IMR-90 (cell line): ENCODE measurements around the gene ACHE. TPM values are rescaled to one million over a fixed set of nuclear protein-coding genes. Genes with fewer than 3 reads are reported as not detected.

Source experiments
- ATAC-seq: fragments of 200-7000 bp; cut with Tn5 transposase; 2 replicates; pipeline ENCODE4 v1.9.1; 2020; ENCODE audit warnings: low read depth, mild to moderate bottlenecking, moderate library complexity
- BruUV-seq: library from RNA; stranded (reverse); fragments of 400-500 nt; replicated peaks from 2 replicates; lab custom pipeline; 2021; lab: Mats Ljungman, UMichigan
- CTCF ChIA-PET: fragments of 300-600 bp; formaldehyde crosslinking; extraction: SDS; loops from one replicate; lab custom pipeline; 2021; ENCODE audit warnings: antibody characterized with exemption; lab: Yijun Ruan, JAX
- POLR2A ChIA-PET: fragments of 300-600 bp; sonication (Branson Sonifier 250); formaldehyde crosslinking; loops from one replicate; lab custom pipeline; 2022; ENCODE audit warnings: antibody characterized with exemption; ENCODE audit not compliant: unreplicated experiment; lab: Charles Lee
- DNase-seq: peaks from one replicate; pipeline ENCODE4 v3.0.0; 2013
- H2AFZ ChIP-seq: replicated peaks from 2 replicates; pipeline ENCODE3; 2013; ENCODE audit warnings: low read length, mild to moderate bottlenecking; ENCODE audit not compliant: poor library complexity
- H2AK5ac ChIP-seq: 2 replicates; pipeline ENCODE4 v1.6.1; 2013; ENCODE audit warnings: low read depth, low read length, inconsistent platforms
- H2AK9ac ChIP-seq: replicated peaks from 2 replicates; pipeline ENCODE3; 2013; ENCODE audit warnings: mild to moderate bottlenecking, low read depth, low read length, moderate library complexity; ENCODE audit not compliant: poor library complexity
- H2BK120ac ChIP-seq: 2 replicates; pipeline ENCODE4 v1.6.1; 2013; ENCODE audit warnings: low read depth, low read length, inconsistent platforms
- H2BK15ac ChIP-seq: 3 replicates; pipeline ENCODE4 v1.6.1; 2013; ENCODE audit warnings: low read depth, low read length, inconsistent platforms
- H2BK20ac ChIP-seq: 2 replicates; pipeline ENCODE4 v1.6.1; 2013; ENCODE audit warnings: low read depth, mild to moderate bottlenecking, inconsistent platforms, low read length, moderate library complexity
- H2BK5ac ChIP-seq: 2 replicates; pipeline ENCODE4 v1.6.1; 2013; ENCODE audit warnings: mild to moderate bottlenecking, low read depth, low read length, inconsistent platforms; ENCODE audit not compliant: poor library complexity, severe bottlenecking
- H3K14ac ChIP-seq: replicated peaks from 2 replicates; pipeline ENCODE4 v1.6.1; 2013; ENCODE audit warnings: low read depth, low read length, inconsistent platforms
- H3K18ac ChIP-seq: 2 replicates; pipeline ENCODE4 v1.6.1; 2013; ENCODE audit warnings: low read depth, low read length, control low read depth
- H3K23ac ChIP-seq: 2 replicates; pipeline ENCODE4 v1.6.1; 2013; ENCODE audit warnings: low read depth, low read length, inconsistent platforms
- H3K27ac ChIP-seq: 2 replicates; pipeline ENCODE4 v1.5.1; 2013; ENCODE audit warnings: mild to moderate bottlenecking, control low read depth, low read length; ENCODE audit not compliant: insufficient read depth
- H3K27me3 ChIP-seq: 2 replicates; pipeline ENCODE4 v1.6.1; 2013; ENCODE audit warnings: low read length; ENCODE audit not compliant: control insufficient read depth, insufficient read depth
- H3K36me3 ChIP-seq: 2 replicates; pipeline ENCODE4 v1.6.1; 2013; ENCODE audit warnings: low read length, mixed read lengths; ENCODE audit not compliant: control insufficient read depth, insufficient read depth
- H3K4ac ChIP-seq: 2 replicates; pipeline ENCODE4 v1.6.1; 2013; ENCODE audit warnings: low read depth, low read length, inconsistent platforms
- H3K4me1 ChIP-seq: 2 replicates; pipeline ENCODE4 v1.6.1; 2013; ENCODE audit warnings: low read length, mixed read lengths; ENCODE audit not compliant: control insufficient read depth, insufficient read depth
- H3K4me2 ChIP-seq: 2 replicates; pipeline ENCODE4 v1.6.1; 2013; ENCODE audit warnings: low read depth, mild to moderate bottlenecking, control low read depth, low read length, moderate library complexity
- H3K4me3 ChIP-seq: 2 replicates; pipeline ENCODE4 v1.5.1; 2013; ENCODE audit warnings: low read depth, mild to moderate bottlenecking, control low read depth, low read length, moderate library complexity; ENCODE audit not compliant: insufficient read depth
- H3K56ac ChIP-seq: 2 replicates; pipeline ENCODE4 v1.6.1; 2013; ENCODE audit warnings: low read length, inconsistent platforms; ENCODE audit not compliant: insufficient read depth; ENCODE audit errors: extremely low read depth
- H3K79me1 ChIP-seq, 2 experiments: 2 replicates each; pipeline ENCODE4 v1.6.1; 2013; ENCODE audit warnings: low read length in 2 of 2, inconsistent platforms in 1 of 2, low read depth in 1 of 2
- H3K9ac ChIP-seq: 2 replicates; pipeline ENCODE4 v1.6.1; 2013; ENCODE audit warnings: low read depth, low read length, control low read depth
- H3K9me1 ChIP-seq: 2 replicates; pipeline ENCODE4 v1.6.1; 2013; ENCODE audit warnings: low read length, inconsistent platforms; ENCODE audit not compliant: insufficient read depth
- H3K9me3 ChIP-seq: 2 replicates; pipeline ENCODE4 v1.6.1; 2013; ENCODE audit warnings: low read length; ENCODE audit not compliant: control insufficient read depth, insufficient read depth
- H4K20me1 ChIP-seq: 2 replicates; pipeline ENCODE4 v1.6.1; 2013; ENCODE audit warnings: low read length, inconsistent platforms; ENCODE audit not compliant: insufficient read depth
- H4K5ac ChIP-seq: 2 replicates; pipeline ENCODE4 v1.6.1; 2013; ENCODE audit warnings: mild to moderate bottlenecking, low read depth, low read length, control low read depth
- H4K8ac ChIP-seq, 2 experiments: 2 replicates each; pipeline ENCODE4 v1.6.1; 2013; ENCODE audit warnings: low read depth in 2 of 2, low read length in 2 of 2, control low read depth in 1 of 2, inconsistent platforms in 1 of 2
- H4K91ac ChIP-seq: 2 replicates; pipeline ENCODE4 v1.6.1; 2013; ENCODE audit warnings: low read depth, low read length, inconsistent platforms; ENCODE audit not compliant: insufficient read depth
- BHLHE40 ChIP-seq: fragments of 150-350 bp; IDR thresholded peaks from 2 replicates; pipeline ENCODE4 v1.6.1; 2016; ENCODE audit warnings: mild to moderate bottlenecking, low read depth, low read length
- CEBPB ChIP-seq: IDR thresholded peaks from 2 replicates; pipeline ENCODE4 v1.6.1; 2012; ENCODE audit warnings: low read depth, low read length, improper control_type of control experiment
- FOS ChIP-seq: fragments of 150-350 bp; IDR thresholded peaks from 2 replicates; pipeline ENCODE4 v1.6.1; 2016; ENCODE audit warnings: low read depth, low read length
- MAFK ChIP-seq: IDR thresholded peaks from 2 replicates; pipeline ENCODE4 v1.6.1; 2012; ENCODE audit warnings: low read depth, low read length, improper control_type of control experiment
- MAZ ChIP-seq: IDR thresholded peaks from 2 replicates; pipeline ENCODE4 v1.6.1; 2012; ENCODE audit warnings: low read depth, mild to moderate bottlenecking, low read length, improper control_type of control experiment, moderate library complexity, borderline replicate concordance
- MXI1 ChIP-seq: IDR thresholded peaks from 2 replicates; pipeline ENCODE4 v1.6.1; 2012; ENCODE audit warnings: low read depth, mild to moderate bottlenecking, low read length, moderate library complexity, borderline replicate concordance
- NFE2L2 ChIP-seq: fragments of 150-350 bp; IDR thresholded peaks from 2 replicates; pipeline ENCODE4 v1.6.1; 2016; ENCODE audit warnings: low read depth, mild to moderate bottlenecking, low read length
- POLR2A ChIP-seq: IDR thresholded peaks from 2 replicates; pipeline ENCODE4 v1.6.1; 2012; ENCODE audit warnings: mild to moderate bottlenecking, low read depth, low read length
- RAD21 ChIP-seq: IDR thresholded peaks from 2 replicates; pipeline ENCODE4 v1.6.1; 2012; ENCODE audit warnings: low read length, improper control_type of control experiment
- RFX5 ChIP-seq: IDR thresholded peaks from 2 replicates; pipeline ENCODE4 v1.8.0; 2012; ENCODE audit warnings: low read depth, mild to moderate bottlenecking, low read length, moderate library complexity
- WGBS, 2 experiments: methylation state at CpG; one replicate each; pipeline versions ENCODE4 v1.1.5 to v1.1.7; 2013; ENCODE audit warnings: missing lambda C conversion rate in 2 of 2; ENCODE audit not compliant: insufficient read length in 1 of 2; ENCODE audit errors: extremely low coverage in 2 of 2; 5-methylcytosine and 5-hydroxymethylcytosine counted together
- dilution Hi-C: fragments of 300-500 bp; cut with HindIII; formaldehyde crosslinking; loops from one replicate; pipeline ENCODE4 v1.14.3; 2018; ENCODE audit warnings: low sequenced_read_pairs; ENCODE audit not compliant: unreplicated experiment
- in situ Hi-C: fragments of 300-500 bp; cut with MboI; formaldehyde crosslinking; loops from 3 replicates; pipeline ENCODE4 v1.14.3; 2019; ENCODE audit warnings: low sequenced_read_pairs, inconsistent platforms, mixed read lengths
- intact Hi-C: fragments of 100-400 bp; cut with micrococcal nuclease; formaldehyde crosslinking; loops from 2 replicates; pipeline ENCODE4 v1.10.0; 2022
- polyA plus RNA-seq, 3 experiments: library from polyadenylated mRNA; depleted of rRNA; stranded (reverse); fragments of >200 nt; gene quantifications; 2 replicates each; pipeline ENCODE4 v1.2.3, GENCODE V29; 2012; ENCODE audit warnings: low replicate concordance in 1 of 3
- total RNA-seq: library from RNA; depleted of rRNA; stranded (reverse); fragments of >200 nt; gene quantifications from 2 replicates; pipeline ENCODE4 v1.2.3, GENCODE V29; 2012
- TF ChIP-seq, protein P1 (sequence below): fragments of 150-350 bp; IDR thresholded peaks from 2 replicates; pipeline ENCODE4 v1.6.1; 2017; ENCODE audit warnings: mild to moderate bottlenecking, antibody characterized with exemption, low read length, low read depth
- TF ChIP-seq, protein P2 (sequence below): fragments of 150-350 bp; IDR thresholded peaks from 2 replicates; pipeline ENCODE4 v1.6.1; 2016; ENCODE audit warnings: low read depth, mild to moderate bottlenecking, low read length, moderate library complexity, borderline replicate concordance

Gene ACHE
- total and polyA plus RNA-seq, 2 of the 4 experiments (the other 2 are of a cell fraction) = 0.41 TPM; not detected in 1

DNA sequence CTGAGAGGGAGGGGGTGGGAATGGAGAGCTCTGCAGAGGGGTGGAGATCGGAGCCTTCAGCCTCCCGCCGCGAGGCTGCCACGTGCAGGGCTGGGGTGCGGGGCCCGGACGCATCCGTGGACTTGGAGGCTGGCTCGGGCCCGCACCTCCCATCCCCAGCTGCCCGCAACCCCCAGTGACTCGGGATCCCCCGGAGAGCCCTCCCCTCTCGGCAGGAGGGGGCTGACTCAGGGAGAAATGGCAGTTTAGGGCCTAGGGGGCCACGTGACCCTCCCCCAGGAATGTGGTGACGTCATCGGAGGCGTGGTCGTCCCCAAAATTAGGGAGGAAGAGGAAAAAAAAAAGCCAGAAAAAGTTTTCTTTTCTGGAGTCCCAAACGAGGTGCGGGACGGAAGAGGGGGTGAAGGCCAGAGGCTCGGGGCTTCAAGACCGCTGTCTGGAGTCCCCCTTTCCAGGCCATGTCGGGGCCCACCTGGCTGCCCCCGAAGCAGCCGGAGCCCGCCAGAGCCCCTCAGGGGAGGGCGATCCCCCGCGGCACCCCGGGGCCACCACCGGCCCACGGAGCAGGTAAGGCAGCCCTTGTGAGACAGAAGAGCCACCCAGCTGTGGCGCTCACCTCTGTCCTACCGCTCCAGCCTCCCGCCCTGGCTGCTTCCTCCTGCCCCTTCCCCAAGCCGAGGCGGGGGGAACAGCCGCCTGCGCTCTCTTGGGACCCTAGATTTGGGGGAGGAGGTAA lies 28.5 kb downstream of the ACHE start, which contains the start of gene TRIP6:
Gene TRIP6, plus strand, starts transcription at position 348 of the 736 bp plus-strand sequence. Its CDS starts 111 bp downstream, at position 459.
- Histone ChIP-seq H3K36me3 (peaks cover 26% of the 10 kb centered on the region), H3K18ac (peak within 1 kb of the TSS; percentile 88), H4K5ac (peak within 1 kb of the TSS; percentile 86), H3K23ac (peak within 1 kb of the TSS; percentile 99), H3K9ac (peak within 1 kb of the TSS; percentile 98), H3K14ac (peak within 1 kb of the TSS; percentile 100), H2BK120ac (peak within 1 kb of the TSS; percentile 92), H2AK5ac (peak within 1 kb of the TSS; percentile 93), H2BK15ac (peak within 1 kb of the TSS; percentile 42; the same call in 1 of the 3 replicates), H4K20me1 (0 out of 2 replicates have a peak, but pooled peaks cover 3% of the 10 kb centered on the region), H4K8ac (peak within 1 kb of the TSS; percentile 91 to 92), H4K91ac (peak within 1 kb of the TSS; percentile 91), H3K56ac (peak within 1 kb of the TSS; percentile 93), H2BK5ac (peak within 1 kb of the TSS; percentile 97), H3K27me3 (no peaks in the 10 kb centered on the region), H2AK9ac (peak within 1 kb of the TSS; percentile 100), H2BK20ac (peak within 1 kb of the TSS; percentile 63), H2AFZ (peak within 1 kb of the TSS; percentile 86), H3K9me1 (peaks cover 4% of the 10 kb centered on the region; the same call in 1 of the 2 replicates), H3K4me3 (peak within 1 kb of the TSS; percentile 97), H3K4me1 (peaks cover 18% of the 10 kb centered on the region), H3K4ac (peak within 1 kb of the TSS; percentile 99), H3K4me2 (peak within 1 kb of the TSS; percentile 97), H3K27ac (peak within 1 kb of the TSS; percentile 99), H3K79me1 (peaks cover 5 to 38% of the 10 kb centered on the region in 2 experiments; a peak in 2 of 4 replicates), H3K9me3 (no peaks in the 10 kb centered on the region)
- BruUV-seq = TSS peak; percentile 78
- DNase-seq (peak; percentile 93), ATAC-seq (peak; percentile 88)
- ChIA-PET POLR2A (interaction anchor here (0.7 kb wide), 1 partner anchor 16 kb away, joined by 12 read pairs; no protein-coding TSS in a partner anchor), CTCF (interaction anchor here (0.6 to 1.1 kb wide), 2 partner anchors 15 to 272 kb away, joined by 3 to 4 read pairs; partner anchors contain the start of gene SLC12A9)
- intact Hi-C loops = loop anchor here (2.0 kb wide), 1 partner anchor 30 kb away; no protein-coding TSS in a partner anchor
- TF ChIP-seq BHLHE40 (peak; percentile 82; the same call in 1 of the 2 replicates), POLR2A (peak; percentile 78), RFX5 (no peak), MXI1 (peak; percentile 89; the same call in 1 of the 2 replicates), FOS (peak; percentile 86), MAFK (peak; percentile 58), MAZ (peak; percentile 99), RAD21 (no peak), NFE2L2 (peak; percentile 69; the same call in 1 of the 2 replicates), CEBPB (0 out of 2 replicates have a peak, but pooled peaks have one; percentile 6)
- TF ChIP-seq, protein P1, sequence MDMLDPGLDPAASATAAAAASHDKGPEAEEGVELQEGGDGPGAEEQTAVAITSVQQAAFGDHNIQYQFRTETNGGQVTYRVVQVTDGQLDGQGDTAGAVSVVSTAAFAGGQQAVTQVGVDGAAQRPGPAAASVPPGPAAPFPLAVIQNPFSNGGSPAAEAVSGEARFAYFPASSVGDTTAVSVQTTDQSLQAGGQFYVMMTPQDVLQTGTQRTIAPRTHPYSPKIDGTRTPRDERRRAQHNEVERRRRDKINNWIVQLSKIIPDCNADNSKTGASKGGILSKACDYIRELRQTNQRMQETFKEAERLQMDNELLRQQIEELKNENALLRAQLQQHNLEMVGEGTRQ = peak; percentile 98
- TF ChIP-seq, protein P2, sequence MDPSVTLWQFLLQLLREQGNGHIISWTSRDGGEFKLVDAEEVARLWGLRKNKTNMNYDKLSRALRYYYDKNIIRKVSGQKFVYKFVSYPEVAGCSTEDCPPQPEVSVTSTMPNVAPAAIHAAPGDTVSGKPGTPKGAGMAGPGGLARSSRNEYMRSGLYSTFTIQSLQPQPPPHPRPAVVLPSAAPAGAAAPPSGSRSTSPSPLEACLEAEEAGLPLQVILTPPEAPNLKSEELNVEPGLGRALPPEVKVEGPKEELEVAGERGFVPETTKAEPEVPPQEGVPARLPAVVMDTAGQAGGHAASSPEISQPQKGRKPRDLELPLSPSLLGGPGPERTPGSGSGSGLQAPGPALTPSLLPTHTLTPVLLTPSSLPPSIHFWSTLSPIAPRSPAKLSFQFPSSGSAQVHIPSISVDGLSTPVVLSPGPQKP = no peak
- in situ Hi-C loops = loop anchor here (25.0 kb wide), 2 partner anchors 280 to 405 kb away; partner anchors contain the start of genes FBXO24, LRCH4 and SPACDR
- 1% methylated on average over 15 of the region's 42 CpGs; no CpG with 5 or more reads in 1 of the 2 experiments for WGBS, 2 experiments
- dilution Hi-C loops = no loop called here
